GM18858 (cell line): Measurements from ENCODE around the gene SLC22A1.
"Not testable (repeated sequence)": the region's sequence is repeated elsewhere in the genome, so short reads cannot be mapped to it uniquely, and the experiment has no call there.

Source experiments
- ATAC-seq: cut with Tn5 transposase; IDR thresholded peaks from one replicate; pipeline ENCODE4 v1.9.1; 2021; ENCODE audit not compliant: unreplicated experiment

The SLC22A1 gene

GRCh38 chr6:160121981-160122380, 366 bp downstream of the SLC22A1 start:
- no peak for ATAC-seq

DNA sequence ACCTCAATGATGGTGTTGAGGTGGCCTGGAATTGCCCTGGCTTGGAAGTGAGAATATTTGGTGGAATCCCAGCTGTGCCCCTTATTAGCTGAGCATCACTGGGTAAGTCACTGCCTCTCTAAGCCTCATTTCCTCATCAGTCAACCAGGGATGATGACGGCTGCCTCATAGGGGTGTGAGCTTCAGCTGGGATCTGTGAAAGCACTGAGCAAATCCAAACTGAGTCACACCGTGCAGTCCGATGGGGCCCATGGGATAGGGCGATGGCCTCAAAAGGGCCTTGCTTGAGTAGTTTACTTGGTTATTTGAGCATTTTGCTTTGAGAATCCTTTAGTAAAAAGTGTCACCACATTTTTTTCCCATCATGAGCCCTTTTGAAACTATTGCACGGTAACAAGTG, 1.1 kb downstream of the SLC22A1 start:
- no peak for ATAC-seq

DNA sequence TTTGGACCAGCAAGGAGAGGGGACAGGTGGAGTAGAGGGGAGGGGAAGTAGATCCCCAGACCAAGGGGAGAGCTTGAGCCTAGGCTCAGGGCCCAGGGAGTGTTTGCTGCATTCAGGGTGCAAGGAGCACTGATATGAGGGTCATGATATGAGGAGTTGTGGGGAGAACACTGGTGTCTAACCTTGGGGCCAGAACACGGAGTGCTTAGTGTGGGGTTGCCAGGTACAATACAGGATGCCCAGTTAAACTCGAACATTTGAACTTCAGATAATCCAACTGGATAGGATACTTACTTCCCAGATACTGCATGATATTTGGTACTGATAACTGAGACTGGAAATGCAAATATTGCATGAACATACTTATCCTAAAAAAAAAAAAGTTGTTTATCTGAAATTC, 2.4 kb downstream of the SLC22A1 start:
- ATAC-seq, result no peak

DNA sequence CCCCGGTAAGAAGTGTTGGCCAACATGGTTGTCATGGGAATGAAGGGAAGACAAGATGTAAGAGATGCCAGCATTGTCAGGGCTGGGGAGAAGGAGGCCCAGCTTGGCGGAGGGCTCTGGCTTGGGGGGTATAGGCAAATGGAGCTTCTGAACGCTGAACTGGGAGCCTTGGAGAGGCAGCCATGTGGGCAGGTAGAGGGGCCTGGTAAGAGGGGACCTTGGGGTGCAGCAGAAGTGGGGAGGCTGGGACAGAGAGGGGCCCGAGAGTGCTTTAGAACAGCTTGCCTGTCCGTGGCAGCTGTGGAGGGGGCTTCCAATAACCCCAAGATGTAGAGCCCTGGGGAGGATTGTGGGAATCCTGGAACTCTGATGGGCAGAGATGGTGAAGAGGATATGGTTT, 3.0 kb downstream of the SLC22A1 start:
- ATAC-seq, result no peak

GRCh38 chr6:160125105-160125504, 3.5 kb downstream of the SLC22A1 start:
- not testable (repeated sequence) for ATAC-seq

DNA sequence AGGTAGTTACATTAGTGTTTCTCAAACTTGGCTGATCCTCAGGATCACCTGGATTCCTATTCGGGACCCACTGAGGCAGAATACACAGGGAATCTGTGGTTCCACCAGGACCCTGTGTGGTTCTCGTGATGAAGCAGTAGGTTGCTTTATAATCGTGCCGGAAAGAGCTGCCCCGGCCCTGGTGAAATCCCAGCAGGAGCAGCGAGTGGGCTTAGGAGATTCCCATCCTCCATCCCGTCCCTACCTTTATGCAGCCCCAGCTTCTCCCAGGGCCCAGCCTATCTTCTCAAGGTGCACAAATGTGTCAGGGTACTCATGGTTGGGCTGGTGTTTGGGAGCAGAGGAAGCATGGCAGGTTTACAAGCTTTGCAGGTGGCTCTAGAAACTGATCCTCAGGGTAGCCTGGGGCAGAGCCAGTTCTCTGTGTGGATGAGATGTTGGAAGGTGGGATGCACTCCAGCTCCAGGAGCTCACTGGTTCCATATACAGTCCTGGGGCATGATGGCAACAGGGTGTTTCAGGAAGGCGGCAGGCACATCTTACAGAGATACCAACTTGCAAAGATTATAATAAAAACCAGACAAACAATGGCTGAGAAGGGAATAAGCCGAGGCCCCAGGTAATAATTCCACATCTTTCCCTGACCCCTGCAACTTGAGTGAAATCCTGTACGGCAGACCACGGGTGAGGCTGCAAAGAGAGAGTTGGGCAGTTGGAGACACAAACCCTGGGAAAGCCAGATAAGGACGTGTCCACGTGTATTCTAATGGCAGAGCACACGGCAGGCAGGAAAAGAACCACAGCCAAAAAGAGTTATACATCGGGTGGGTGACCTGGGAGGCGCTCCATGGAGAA, 5.9 kb downstream of the SLC22A1 start:
- no peak for ATAC-seq

- ATAC-seq, result no peak
Observed at GRCh38 chr6:160128125-160128683, 6.6 kb downstream of the SLC22A1 start.

DNA sequence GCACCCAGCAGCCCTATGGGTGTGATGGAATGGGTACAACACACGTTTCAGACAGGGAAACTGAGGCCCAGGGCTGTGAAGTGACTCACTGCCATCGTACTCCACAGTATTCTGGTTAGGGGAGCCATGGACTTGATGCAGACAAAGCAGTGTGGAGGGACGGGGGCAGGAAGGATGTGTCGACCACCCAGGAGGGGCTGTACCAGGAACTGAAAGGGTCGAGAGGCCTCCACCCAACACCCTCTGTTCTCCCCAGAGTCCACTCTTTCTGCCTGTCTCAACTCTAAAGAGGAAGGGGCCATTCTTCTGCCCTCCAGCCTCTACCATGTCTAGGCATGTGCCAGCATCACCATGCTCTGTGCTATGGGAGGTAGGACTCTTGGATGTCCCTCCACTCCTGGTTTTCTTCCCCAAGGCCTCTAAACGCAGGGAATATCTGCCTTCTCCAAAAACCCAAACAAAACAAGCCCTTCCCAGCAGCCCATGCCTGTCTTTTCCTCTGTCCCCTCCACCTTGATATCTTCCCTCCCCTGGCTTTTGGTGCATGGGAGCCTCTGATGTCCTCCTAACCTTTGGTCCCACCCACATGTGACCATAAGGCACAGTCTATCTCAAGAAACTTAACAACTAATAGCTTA, 7.4 kb downstream of the SLC22A1 start:
- no peak for ATAC-seq

GRCh38 chr6:160129881-160130615, 8.4 kb downstream of the SLC22A1 start:
- no peak for ATAC-seq

GRCh38 chr6:160130729-160131484, 9.3 kb downstream of the SLC22A1 start:
- ATAC-seq, result no peak

DNA sequence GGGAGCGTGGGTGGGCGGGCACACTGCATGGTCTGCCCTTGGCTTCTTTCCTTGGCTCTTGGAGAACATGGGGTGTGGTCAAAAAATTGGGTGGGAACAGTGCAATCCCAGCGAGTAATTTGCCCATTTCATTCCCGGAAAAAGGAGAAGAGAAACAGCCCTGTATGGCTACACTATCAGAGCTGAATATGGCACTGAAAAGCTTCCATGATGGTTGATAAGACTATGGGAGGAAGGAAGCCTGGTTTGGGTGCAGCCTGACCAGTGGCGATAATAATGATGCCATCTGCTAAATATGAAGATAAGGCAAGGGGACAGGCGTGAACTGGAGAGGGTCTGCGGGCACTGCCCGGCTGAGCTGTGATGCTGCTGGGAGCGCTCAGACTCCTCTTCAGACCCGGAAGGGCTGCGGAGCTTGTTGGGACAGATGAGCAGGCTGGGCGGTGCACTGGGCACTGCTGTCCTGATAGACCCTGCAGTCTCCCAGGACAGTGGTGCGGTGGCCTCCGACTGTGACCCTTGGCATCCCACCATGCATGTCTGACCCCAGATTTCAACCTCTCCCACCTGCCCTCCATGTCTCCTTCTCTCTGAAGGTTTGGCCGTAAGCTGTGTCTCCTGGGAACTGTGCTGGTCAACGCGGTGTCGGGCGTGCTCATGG, 10.2 kb downstream of the SLC22A1 start:
- ATAC-seq, result no peak

DNA sequence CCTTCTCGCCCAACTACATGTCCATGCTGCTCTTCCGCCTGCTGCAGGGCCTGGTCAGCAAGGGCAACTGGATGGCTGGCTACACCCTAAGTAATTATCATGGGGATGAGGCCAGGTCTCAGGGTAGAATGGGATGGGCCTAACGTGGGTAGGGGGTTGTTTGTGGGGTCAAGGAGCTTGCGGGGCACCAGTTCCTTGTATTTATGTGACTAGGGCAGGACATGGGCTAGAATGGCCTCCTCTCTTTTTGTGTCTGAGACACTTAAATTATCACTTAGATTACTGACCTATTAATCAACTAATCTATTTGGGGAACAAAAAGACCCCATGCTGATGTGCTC, 10.7 kb downstream of the SLC22A1 start:
- ATAC-seq, result no peak

- no peak for ATAC-seq
Observed at GRCh38 chr6:160132776-160133338, 11.2 kb downstream of the SLC22A1 start.

DNA sequence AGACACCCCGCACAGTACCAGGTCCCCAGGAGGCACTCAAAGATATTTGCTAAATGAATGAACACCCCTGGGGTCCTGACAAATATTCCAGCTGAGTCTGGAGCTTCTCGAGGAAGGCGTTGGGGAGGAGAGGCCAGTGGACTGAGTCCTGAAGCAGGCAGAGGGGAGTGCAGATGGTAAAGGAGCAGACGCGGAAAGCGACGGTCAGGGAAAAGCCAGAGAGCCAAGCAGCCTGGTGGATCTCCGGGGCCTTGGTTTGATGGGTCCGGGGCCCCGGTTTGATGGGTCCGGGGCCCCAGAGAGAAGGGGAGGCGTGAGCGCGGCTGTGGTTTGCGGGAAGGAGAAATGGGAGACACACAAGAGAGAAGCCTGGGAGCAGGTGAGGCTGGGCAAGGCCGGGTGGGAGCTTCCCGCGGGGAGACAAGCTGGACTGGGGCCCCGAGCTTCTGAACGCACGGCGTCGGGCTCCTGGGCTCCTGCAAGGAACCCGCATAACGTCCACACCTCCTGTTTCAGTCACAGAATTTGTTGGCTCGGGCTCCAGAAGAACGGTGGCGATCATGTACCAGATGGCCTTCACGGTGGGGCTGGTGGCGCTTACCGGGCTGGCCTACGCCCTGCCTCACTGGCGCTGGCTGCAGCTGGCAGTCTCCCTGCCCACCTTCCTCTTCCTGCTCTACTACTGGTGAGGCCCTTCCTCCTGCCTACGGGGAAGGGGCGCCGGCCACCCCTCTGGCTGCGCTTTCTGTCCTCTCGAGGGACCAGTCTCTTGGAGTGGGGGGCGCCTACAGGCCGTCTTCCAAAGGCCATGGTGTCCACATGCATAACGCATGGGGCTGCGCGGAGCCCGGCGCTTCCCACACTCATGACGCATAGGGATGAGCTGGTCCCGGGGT, 12.1 kb downstream of the SLC22A1 start:
- no peak for ATAC-seq

DNA sequence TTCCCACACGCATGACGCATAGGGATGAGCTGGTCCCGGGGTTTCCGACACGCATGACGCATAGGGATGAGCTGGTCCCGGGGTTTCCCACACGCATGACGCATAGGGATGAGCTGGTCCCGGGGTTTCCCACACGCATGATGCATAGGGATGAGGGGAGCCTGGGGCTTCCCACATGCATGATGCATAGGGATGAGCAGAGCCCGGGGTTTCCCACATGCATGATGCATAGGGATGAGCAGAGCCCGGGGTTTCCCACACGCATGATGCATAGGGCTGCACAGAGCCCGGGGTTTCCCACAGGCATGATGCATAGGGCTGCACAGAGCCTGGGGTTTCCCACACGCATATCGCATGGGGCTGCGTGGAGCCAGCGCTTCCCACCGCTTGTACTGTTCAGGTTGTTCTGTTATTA, 12.7 kb downstream of the SLC22A1 start:
- not testable (repeated sequence) for ATAC-seq

DNA sequence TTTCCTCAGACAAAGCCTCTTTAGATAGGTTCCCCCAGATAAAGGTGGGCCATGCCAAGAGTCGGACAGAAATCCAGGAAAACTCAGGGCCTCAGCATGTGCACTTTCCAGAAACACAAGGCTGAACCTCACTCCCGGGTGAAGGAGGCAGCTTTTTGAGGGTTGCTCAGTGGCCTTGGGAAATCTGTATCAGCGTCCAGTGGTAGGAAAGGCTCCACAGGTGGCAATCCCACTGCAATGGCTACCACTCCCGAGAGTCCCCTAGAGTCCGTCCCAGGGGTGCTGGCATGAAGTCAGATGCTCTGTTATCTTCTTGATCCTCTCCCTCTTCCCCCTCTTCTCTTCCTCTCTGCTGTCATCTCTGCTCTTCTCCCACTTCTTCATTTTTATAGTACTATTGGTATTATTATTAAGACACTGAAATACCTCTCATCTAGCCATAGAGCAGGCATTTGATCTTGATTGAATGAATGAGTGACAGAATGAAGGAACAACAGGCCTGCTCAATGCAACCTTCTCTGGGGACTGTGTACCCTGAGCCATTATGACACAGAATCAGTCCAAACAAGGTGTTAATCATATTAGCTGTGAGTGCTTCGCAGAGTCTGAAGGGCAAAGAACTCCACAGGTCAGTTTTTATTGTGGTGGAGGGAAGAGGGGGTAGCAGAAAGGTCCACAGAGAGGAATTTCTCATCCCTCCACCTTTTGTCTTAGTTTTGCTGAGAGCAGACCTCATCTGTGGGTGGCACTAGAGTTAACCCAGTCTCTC, 13.3 kb downstream of the SLC22A1 start:
- ATAC-seq, result no peak

DNA sequence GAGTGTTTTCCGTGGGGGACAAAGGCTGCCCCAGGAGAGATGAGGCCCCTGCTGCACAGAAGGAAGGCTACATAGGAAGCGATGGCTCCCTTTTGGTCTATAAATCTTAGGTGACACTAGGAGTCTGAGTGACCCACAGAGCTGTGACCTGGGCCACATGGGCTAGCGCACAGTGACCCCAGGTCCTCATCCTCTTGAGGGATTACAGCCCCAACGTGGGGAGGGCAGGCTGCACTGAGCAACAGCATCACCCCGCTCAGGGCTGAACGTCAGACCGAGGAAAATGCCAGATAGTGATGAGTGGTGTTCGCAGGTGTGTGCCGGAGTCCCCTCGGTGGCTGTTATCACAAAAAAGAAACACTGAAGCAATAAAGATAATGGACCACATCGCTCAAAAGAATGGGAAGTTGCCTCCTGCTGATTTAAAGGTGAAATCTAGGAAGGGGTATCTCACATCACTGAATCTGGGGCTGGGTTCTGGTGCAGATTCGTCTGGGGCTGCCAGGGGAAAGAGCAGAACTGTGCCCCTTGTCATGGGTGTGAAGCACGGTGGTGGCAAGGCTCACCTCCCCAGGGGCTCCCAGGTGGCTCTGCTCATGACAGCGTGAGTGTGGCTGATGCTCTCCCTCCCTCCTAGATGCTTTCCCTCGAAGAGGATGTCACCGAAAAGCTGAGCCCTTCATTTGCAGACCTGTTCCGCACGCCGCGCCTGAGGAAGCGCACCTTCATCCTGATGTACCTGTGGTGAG, 14.5 kb downstream of the SLC22A1 start:
- ATAC-seq, result no peak
